Trophoblast cell (in vitro differentiated cells and primary cell): Measurements from ENCODE around the gene EFCAB9.

Source experiments
- DNase-seq, 2 donors: peaks; one replicate each; pipeline ENCODE4 v3.0.0-alpha.2; 2016
- H2AFZ ChIP-seq: 2 replicates; pipeline ENCODE4 v1.6.1; 2013; ENCODE audit warnings: low read length, moderate library complexity, mild to moderate bottlenecking; ENCODE audit not compliant: insufficient read depth, poor library complexity
- H2AK5ac ChIP-seq: 2 replicates; pipeline ENCODE4 v1.6.1; 2013; ENCODE audit warnings: mild to moderate bottlenecking, low read length
- H2BK120ac ChIP-seq: 2 replicates; pipeline ENCODE4 v1.6.1; 2013; ENCODE audit warnings: low read length, mild to moderate bottlenecking, moderate library complexity; ENCODE audit not compliant: insufficient read depth, poor library complexity
- H2BK12ac ChIP-seq: 2 replicates; pipeline ENCODE4 v1.6.1; 2013; ENCODE audit warnings: mild to moderate bottlenecking, low read length, moderate library complexity
- H2BK5ac ChIP-seq: 2 replicates; pipeline ENCODE4 v1.6.1; 2013; ENCODE audit warnings: low read length, low read depth, moderate library complexity, mild to moderate bottlenecking; ENCODE audit not compliant: poor library complexity
- H3K14ac ChIP-seq: 2 replicates; pipeline ENCODE4 v1.6.1; 2013; ENCODE audit warnings: mild to moderate bottlenecking, low read length
- H3K18ac ChIP-seq: 2 replicates; pipeline ENCODE4 v1.6.1; 2013; ENCODE audit warnings: mild to moderate bottlenecking, low read length
- H3K23ac ChIP-seq: 2 replicates; pipeline ENCODE4 v1.6.1; 2013; ENCODE audit warnings: low read length
- H3K27ac ChIP-seq: 2 replicates; pipeline ENCODE4 v1.5.1; 2013; ENCODE audit warnings: low read depth, mild to moderate bottlenecking, inconsistent platforms, low read length, moderate library complexity
- H3K27me3 ChIP-seq: 2 replicates; pipeline ENCODE4 v1.6.1; 2013; ENCODE audit warnings: inconsistent platforms, mild to moderate bottlenecking, low read length, moderate library complexity; ENCODE audit not compliant: insufficient read depth
- H3K36me3 ChIP-seq, 2 experiments: 1 replicate in 1 of 2; 2 replicates in 1 of 2; pipeline ENCODE4 v1.6.1; 2013; ENCODE audit warnings: low read length in 2 of 2, mild to moderate bottlenecking in 2 of 2, moderate library complexity in 1 of 2; ENCODE audit not compliant: insufficient read depth in 2 of 2, control insufficient read depth in 1 of 2
- H3K4ac ChIP-seq: 2 replicates; pipeline ENCODE4 v1.6.1; 2013; ENCODE audit warnings: low read depth, mild to moderate bottlenecking, low read length, moderate library complexity
- H3K4me1 ChIP-seq, 2 experiments: 1 replicate in 1 of 2; 2 replicates in 1 of 2; pipeline ENCODE4 v1.6.1; 2013; ENCODE audit warnings: low read length in 2 of 2, mild to moderate bottlenecking in 2 of 2, moderate library complexity in 1 of 2; ENCODE audit not compliant: insufficient read depth in 2 of 2, control insufficient read depth in 1 of 2
- H3K4me2 ChIP-seq: 2 replicates; pipeline ENCODE4 v1.6.1; 2013; ENCODE audit warnings: inconsistent platforms, mild to moderate bottlenecking, low read length, moderate library complexity
- H3K4me3 ChIP-seq: 2 replicates; pipeline ENCODE4 v1.5.1; 2013; ENCODE audit warnings: mild to moderate bottlenecking, low read depth, low read length, inconsistent platforms
- H3K79me1 ChIP-seq: one replicate; pipeline ENCODE4 v1.6.1; 2013; ENCODE audit warnings: low read length
- H3K79me2 ChIP-seq: 2 replicates; pipeline ENCODE4 v1.6.1; 2013; ENCODE audit warnings: low read length, mild to moderate bottlenecking; ENCODE audit not compliant: control insufficient read depth, insufficient read depth, poor library complexity
- H3K9ac ChIP-seq: 2 replicates; pipeline ENCODE4 v1.6.1; 2013; ENCODE audit warnings: mild to moderate bottlenecking, low read length
- H3K9me3 ChIP-seq: 2 replicates; pipeline ENCODE4 v1.6.1; 2013; ENCODE audit warnings: low read depth, mild to moderate bottlenecking, control low read depth, inconsistent platforms, low read length; ENCODE audit not compliant: insufficient read depth
- H4K12ac ChIP-seq: 2 replicates; pipeline ENCODE4 v1.6.1; 2013; ENCODE audit warnings: low read depth, mild to moderate bottlenecking, low read length, moderate library complexity
- H4K8ac ChIP-seq: 2 replicates; pipeline ENCODE4 v1.6.1; 2013; ENCODE audit warnings: low read depth, mild to moderate bottlenecking, low read length, moderate library complexity
- H4K91ac ChIP-seq: one replicate; pipeline ENCODE4 v1.6.1; 2013; ENCODE audit warnings: low read depth, mild to moderate bottlenecking, low read length, moderate library complexity
- WGBS: extraction: QIAGEN DNeasy Blood & Tissue Kit; methylation state at CpG from one replicate; pipeline ENCODE4 v1.1.7; 2013; ENCODE audit warnings: missing lambda C conversion rate; ENCODE audit not compliant: insufficient read length, insufficient coverage; ENCODE audit errors: extremely low coverage; 5-methylcytosine and 5-hydroxymethylcytosine counted together

EFCAB9 gene

DNA sequence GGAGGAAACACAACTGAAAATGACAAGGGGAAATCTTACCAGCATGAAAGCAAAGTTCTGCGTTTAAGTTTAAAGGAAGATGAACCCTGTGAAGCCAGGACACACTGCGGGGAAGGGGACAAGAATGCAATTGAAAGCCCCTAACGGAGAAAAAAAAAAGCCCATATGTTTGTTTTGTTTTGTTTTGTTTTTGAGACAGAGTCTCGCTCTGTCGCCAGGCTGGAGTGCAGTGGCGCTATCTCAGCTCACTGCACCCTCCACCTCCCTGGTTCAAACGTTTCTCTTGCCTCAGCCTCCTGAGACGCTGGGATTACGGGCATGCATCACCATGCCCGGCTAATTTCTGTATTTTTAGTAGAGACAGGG is 8.9 kb upstream of the EFCAB9 start:
- WGBS: no CpG with 5 or more reads among the region's 10 CpGs
- H3K14ac ChIP-seq: no peak overlapping the region
- peaks cover 19% of the 10 kb centered on the region for H3K79me1 ChIP-seq
- DNase-seq: no peak
- H3K79me2 ChIP-seq: peaks cover 21% of the 10 kb centered on the region
- no peak overlapping the region for H4K12ac ChIP-seq
- no peak overlapping the region for H2BK5ac ChIP-seq
- peak overlapping the region; percentile 12 for H3K4ac ChIP-seq
- H3K23ac ChIP-seq: no peak overlapping the region
- H2AK5ac ChIP-seq: no peak overlapping the region
- H3K9me3 ChIP-seq: peaks cover 2% of the 10 kb centered on the region
- H2BK120ac ChIP-seq: no peak overlapping the region
- no peak overlapping the region for H3K4me2 ChIP-seq
- H3K27me3 ChIP-seq: no peaks in the 10 kb centered on the region
- no peak overlapping the region for H3K27ac ChIP-seq
- H2BK12ac ChIP-seq: no peak overlapping the region
- H3K18ac ChIP-seq: no peak overlapping the region
- peaks cover 4 to 13% of the 10 kb centered on the region in 2 experiments for H3K4me1 ChIP-seq
- H3K36me3 ChIP-seq: peaks cover 5 to 7% of the 10 kb centered on the region in 2 experiments
- no peak overlapping the region for H3K4me3 ChIP-seq
- H4K8ac ChIP-seq: no peak overlapping the region
- H3K9ac ChIP-seq: no peak overlapping the region
- no peak overlapping the region for H4K91ac ChIP-seq
- H2AFZ ChIP-seq: no peak overlapping the region

- peak in 1 of 2 donors; percentile 17 for DNase-seq
- no CpG with 5 or more reads among the region's 13 CpGs for WGBS
Measured at GRCh38 chr5:172186114-172186695, 7.8 kb upstream of the EFCAB9 start.

DNA sequence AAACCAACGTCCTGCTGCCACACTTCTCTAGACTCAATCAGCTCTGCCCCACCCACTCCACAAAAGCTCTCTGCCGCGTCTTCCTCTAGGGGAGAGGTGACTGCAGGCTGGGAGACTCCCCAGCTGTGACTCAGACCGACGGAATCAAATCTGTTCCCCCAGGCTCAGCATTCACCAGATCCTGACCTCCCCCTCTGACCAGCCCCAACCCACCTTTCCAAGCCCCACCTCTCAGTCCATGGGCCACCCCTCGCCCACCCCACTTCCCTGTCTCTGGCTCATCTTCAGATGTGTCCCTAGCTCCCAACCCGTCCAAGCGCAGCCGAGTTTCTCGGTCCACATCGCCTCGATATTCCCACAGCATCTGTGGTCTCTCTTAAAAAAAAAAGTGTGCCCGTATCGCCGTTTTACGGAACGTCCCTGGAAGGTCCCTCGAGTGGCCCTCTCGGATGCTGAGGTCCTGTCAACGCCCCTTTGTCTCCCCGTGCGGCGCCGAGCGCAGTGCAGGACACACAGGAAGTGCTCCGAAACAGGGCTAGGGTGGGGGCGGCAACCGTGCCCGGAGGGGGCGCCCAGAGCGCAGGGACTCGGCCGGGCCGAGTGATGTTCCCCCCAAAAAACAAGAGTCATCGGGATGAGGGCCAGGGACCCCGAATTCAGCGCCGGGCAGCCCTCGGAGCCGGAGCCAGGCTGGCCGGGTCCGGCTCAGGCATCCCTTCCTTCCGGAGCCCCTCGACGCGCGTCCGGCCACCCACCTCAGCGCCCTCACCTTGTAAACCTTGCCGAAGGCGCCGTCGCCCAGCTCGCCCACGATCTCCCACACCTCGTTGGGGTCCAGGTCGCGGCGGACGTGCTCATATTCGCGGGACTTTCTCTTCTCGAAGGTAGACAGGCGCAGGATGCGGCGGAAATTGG is 6.6 kb upstream of the EFCAB9 start:
- Histone ChIP-seq H3K4me1 (peaks cover 4 to 12% of the 10 kb centered on the region in 2 experiments), H3K79me1 (peaks cover 19% of the 10 kb centered on the region), H2BK12ac (peak overlapping the region; percentile 2), H3K4ac (peak overlapping the region; percentile 35), H3K36me3 (peaks cover 3 to 4% of the 10 kb centered on the region in 2 experiments), H3K23ac (no peak overlapping the region), H4K8ac (peak overlapping the region; percentile 8), H3K9ac (peak overlapping the region; percentile 80), H2AFZ (peak overlapping the region; percentile 4), H3K27ac (peak overlapping the region; percentile 63), H3K27me3 (no peaks in the 10 kb centered on the region), H3K18ac (peak overlapping the region; percentile 39), H3K4me3 (peak overlapping the region; percentile 98), H4K91ac (peak overlapping the region; percentile 75), H3K79me2 (peaks cover 21% of the 10 kb centered on the region), H2BK5ac (peak overlapping the region; percentile 92), H2BK120ac (peak overlapping the region; percentile 9), H3K4me2 (peak overlapping the region; percentile 73), H4K12ac (peak overlapping the region; percentile 0), H3K9me3 (no peaks in the 10 kb centered on the region), H3K14ac (peak overlapping the region; percentile 14), H2AK5ac (peak overlapping the region; percentile 45)
- no CpG with 5 or more reads among the region's 66 CpGs for WGBS
- peak; percentile 91 for DNase-seq

More at GRCh38 chr5:172186114-172186695, 7.8 kb upstream of the EFCAB9 start:
- Histone ChIP-seq H3K23ac (no peak overlapping the region), H3K27me3 (no peaks in the 10 kb centered on the region), H3K27ac (peak overlapping the region; percentile 63), H2BK5ac (no peak overlapping the region), H4K91ac (peak overlapping the region; percentile 45), H2BK120ac (peak overlapping the region; percentile 38), H3K18ac (peak overlapping the region; percentile 23), H4K8ac (no peak overlapping the region), H3K79me2 (peaks cover 21% of the 10 kb centered on the region), H2AK5ac (peak overlapping the region; percentile 28), H3K4me2 (peak overlapping the region; percentile 73), H4K12ac (no peak overlapping the region), H3K36me3 (peaks cover 3 to 4% of the 10 kb centered on the region in 2 experiments), H3K4me3 (no peak overlapping the region), H3K9me3 (no peaks in the 10 kb centered on the region), H3K4ac (peak overlapping the region; percentile 70), H3K14ac (no peak overlapping the region), H2BK12ac (peak overlapping the region; percentile 11), H3K9ac (no peak overlapping the region), H2AFZ (no peak overlapping the region), H3K4me1 (peaks cover 4 to 12% of the 10 kb centered on the region in 2 experiments), H3K79me1 (peaks cover 19% of the 10 kb centered on the region)

GRCh38 chr5:172188033-172188892 is 5.7 kb upstream of the EFCAB9 start, which contains the start of gene STK10:
STK10 (minus strand) TSS chr5:172188224; CDS start chr5:172188042, 182 bp downstream.
- H2BK12ac ChIP-seq: peak within 1 kb of the TSS; percentile 65
- H3K27me3 ChIP-seq: no peaks in the 10 kb centered on the region
- peak within 1 kb of the TSS; percentile 89 for H4K91ac ChIP-seq
- H3K9me3 ChIP-seq: no peaks in the 10 kb centered on the region
- H2BK5ac ChIP-seq: peak within 1 kb of the TSS; percentile 92
- H2AK5ac ChIP-seq: peak within 1 kb of the TSS; percentile 45
- H3K18ac ChIP-seq: peak within 1 kb of the TSS; percentile 64
- H3K14ac ChIP-seq: peak within 1 kb of the TSS; percentile 82
- H3K4me3 ChIP-seq: peak within 1 kb of the TSS; percentile 98
- peaks cover 19% of the 10 kb centered on the region for H3K79me1 ChIP-seq
- DNase-seq: peak; percentile 87 to 94
- peak within 1 kb of the TSS; percentile 87 for H2BK120ac ChIP-seq
- peak within 1 kb of the TSS; percentile 80 for H3K9ac ChIP-seq
- H3K4me1 ChIP-seq: peaks cover 4 to 12% of the 10 kb centered on the region in 2 experiments
- H3K36me3 ChIP-seq: peaks cover 3 to 4% of the 10 kb centered on the region in 2 experiments
- no peak within 1 kb of the TSS for H3K23ac ChIP-seq
- H3K4ac ChIP-seq: peak within 1 kb of the TSS; percentile 51
- peak within 1 kb of the TSS; percentile 63 for H3K27ac ChIP-seq
- H3K4me2 ChIP-seq: peak within 1 kb of the TSS; percentile 73
- no CpG with 5 or more reads among the region's 102 CpGs for WGBS
- H2AFZ ChIP-seq: peak within 1 kb of the TSS; percentile 83
- peak within 1 kb of the TSS; percentile 82 for H4K8ac ChIP-seq
- H4K12ac ChIP-seq: peak within 1 kb of the TSS; percentile 82
- H3K79me2 ChIP-seq: peaks cover 21% of the 10 kb centered on the region
